GM21825 (cell line): ENCODE measurements around the gene SMIM20.
A peak's percentile ranks its signal among the peaks of the same experiment; 100 is the strongest.
"Not testable (repeated sequence)": the region's sequence is repeated elsewhere in the genome, so short reads cannot be mapped to it uniquely, and the experiment has no call there.

Experiments
- ATAC-seq: cut with Tn5 transposase; IDR thresholded peaks from one replicate; pipeline ENCODE4 v1.9.1; 2021; ENCODE audit warnings: mild to moderate bottlenecking, moderate library complexity; ENCODE audit not compliant: unreplicated experiment

The SMIM20 gene

GRCh38 chr4:25913851-25914669, at the start of gene SMIM20:
Gene SMIM20, plus strand, starts transcription at chr4:25914220. Its CDS starts 94 bp downstream, at chr4:25914314.
- peak; percentile 94 for ATAC-seq

- no peak for ATAC-seq
Observed at GRCh38 chr4:25865586-25865985, 48.4 kb upstream of the SMIM20 start.

DNA sequence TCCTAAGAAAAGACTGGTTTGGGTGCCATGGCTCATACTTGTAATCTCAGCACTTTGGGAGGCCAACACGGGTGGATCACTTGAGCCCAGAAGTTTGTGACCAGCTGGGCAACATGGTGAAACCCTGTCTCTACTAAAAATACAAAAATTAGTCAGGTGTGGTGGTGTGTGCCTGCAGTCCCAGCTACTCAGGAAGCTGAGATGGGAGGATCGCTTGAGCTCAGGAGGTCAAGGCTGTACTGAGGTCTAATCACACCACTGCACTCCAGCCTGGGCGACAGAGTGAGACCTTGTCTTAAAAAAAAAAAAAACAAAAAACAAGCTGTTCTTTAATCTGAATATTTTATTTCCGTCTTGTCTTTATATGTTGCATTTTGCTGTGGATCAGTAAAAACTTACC, 47.6 kb upstream of the SMIM20 start:
- ATAC-seq, result not testable (repeated sequence)

DNA sequence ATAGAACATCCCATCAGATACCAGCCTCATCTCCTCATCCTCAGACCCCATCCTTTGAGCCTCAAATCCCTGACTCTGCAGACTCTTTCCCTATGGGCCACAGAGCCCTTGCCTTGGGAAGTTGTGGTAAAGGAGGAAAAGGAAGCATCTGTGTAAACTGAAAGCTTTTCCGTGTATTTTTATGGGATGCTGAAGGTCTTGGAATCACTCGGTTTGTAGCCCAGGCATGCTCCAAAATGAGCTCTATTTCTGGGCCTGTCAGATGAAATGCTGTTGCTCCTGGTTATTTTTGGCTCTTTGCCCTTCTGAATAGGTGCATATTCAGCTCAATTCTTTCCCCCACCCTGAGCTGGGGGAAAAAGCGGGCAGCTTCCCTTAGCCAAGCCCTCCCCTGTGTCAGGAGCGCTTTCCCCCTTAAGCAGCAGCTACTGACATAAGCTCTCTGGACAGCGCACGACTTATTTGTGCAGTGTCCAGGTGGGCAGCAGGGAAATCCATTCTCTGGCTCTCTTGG, 46.2 kb upstream of the SMIM20 start:
- no peak for ATAC-seq

DNA sequence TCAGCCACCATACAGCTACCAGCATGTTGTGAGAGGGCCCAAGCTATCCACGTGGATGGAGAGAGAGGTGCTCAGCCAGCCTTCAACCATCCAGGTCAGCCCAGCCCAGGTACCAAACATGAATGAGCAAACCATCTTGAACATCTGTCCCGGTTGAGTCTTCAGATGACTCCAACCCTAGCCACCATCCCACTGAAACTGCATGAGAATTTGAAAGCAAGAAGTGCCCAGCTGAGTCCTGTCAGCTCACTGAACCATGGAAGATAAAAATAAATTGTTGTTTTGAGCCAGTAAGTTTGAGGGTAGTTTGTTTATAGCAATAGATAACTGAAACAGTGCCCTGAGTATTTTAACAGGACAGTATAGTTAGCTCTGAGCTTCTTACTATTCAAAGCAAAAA, 43.9 kb upstream of the SMIM20 start:
- ATAC-seq, result peak; percentile 39

GRCh38 chr4:25872851-25873631, 41.0 kb upstream of the SMIM20 start:
- no peak for ATAC-seq

GRCh38 chr4:25873632-25874129, 40.3 kb upstream of the SMIM20 start:
- no peak for ATAC-seq

- peak; percentile 52 for ATAC-seq
Observed at GRCh38 chr4:25874655-25875054, 39.4 kb upstream of the SMIM20 start.

GRCh38 chr4:25875281-25875745, 38.7 kb upstream of the SMIM20 start:
- peak; percentile 67 for ATAC-seq

GRCh38 chr4:25878676-25879075, 35.3 kb upstream of the SMIM20 start:
- no peak for ATAC-seq

DNA sequence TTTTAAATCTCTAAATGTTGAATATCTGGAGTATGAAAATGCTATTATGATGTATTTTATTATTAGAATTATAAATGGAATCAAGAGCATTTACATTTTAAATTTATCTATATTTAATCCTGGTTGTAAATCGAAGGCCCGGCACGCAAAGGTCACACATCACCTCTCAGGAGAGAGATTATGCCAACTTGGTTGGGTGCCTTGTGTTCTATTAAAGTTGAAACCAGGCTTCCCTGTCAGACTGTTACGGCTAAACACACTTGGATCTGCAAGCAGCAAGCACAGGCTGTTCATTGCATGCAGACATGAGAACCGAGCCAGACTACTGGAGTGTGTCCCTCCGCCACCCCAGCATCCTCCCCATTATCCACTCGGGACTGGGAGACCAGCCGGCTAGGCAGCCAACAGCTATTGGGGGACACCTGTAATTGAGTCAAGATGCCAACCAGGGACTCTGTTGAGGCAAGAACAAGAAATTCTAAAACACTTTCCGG, 34.9 kb upstream of the SMIM20 start:
- ATAC-seq, result no peak

- ATAC-seq, result no peak
Observed at GRCh38 chr4:25879587-25879986, 34.4 kb upstream of the SMIM20 start.

- ATAC-seq, result peak; percentile 51
Observed at GRCh38 chr4:25879991-25880651, 33.9 kb upstream of the SMIM20 start.

GRCh38 chr4:25881193-25881592, 32.8 kb upstream of the SMIM20 start:
- no peak for ATAC-seq

GRCh38 chr4:25882226-25882625, 31.8 kb upstream of the SMIM20 start:
- ATAC-seq, result no peak

- no peak for ATAC-seq
Observed at GRCh38 chr4:25883565-25883964, 30.5 kb upstream of the SMIM20 start.

GRCh38 chr4:25884031-25884782, 29.8 kb upstream of the SMIM20 start:
- ATAC-seq, result peak; percentile 71

- ATAC-seq, result no peak
Observed at GRCh38 chr4:25888781-25889180, 25.2 kb upstream of the SMIM20 start.

DNA sequence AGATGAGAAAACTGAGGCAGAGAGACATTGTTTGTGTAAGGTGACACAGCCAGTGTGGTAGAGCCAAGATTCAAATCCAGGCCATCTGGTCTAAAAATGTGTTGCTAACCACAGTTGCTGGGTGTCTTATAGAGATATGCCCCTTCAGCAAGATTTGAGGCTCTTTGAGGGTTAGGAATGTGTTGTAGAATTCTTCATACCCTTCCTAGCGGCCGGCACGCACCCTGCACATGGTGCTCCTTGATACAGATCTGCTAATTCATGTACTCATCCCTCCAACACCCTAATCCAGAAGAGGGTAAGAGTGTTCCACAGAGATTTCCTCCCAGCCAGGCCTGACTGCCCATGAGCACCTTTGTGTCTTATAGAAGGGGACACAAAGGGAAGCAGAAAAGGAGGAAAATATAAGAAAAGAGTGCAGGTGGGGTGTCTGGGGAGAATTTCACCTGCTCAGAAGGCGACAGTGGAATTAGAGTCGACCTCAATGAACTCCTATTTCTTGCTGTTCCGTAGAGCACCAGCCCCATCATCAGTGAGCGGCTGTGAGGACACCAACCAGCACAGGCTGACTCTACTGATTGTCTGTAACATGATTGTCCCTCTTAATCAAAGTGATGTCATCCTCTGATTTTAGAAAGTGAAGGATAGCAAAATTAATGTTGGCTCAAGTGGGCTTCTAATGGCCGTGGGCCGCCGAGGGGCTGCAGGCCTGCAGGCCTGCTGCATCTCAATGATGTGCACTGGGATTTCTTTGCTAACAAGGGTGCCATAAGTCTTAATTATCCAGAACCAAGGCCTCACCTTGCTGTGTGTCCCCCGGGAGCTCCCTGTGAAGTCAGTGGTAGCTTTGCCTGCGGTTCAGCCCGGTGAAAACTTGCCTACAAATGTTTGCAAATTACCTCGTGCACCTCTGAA, 24.2 kb upstream of the SMIM20 start:
- no peak for ATAC-seq
